B cell (primary cell): ENCODE results near the gene SDR39U1. TPM values are rescaled to one million over a fixed set of nuclear protein-coding genes. Genes with fewer than 3 reads are reported as not detected.

Source experiments
- ATAC-seq: fragments of 200-7000 bp; cut with Tn5 transposase; one replicate; pipeline ENCODE4 v1.10.0; 2021; ENCODE audit warnings: low read depth, mild to moderate bottlenecking, moderate number of reproducible peaks, moderate library complexity
- CTCF ChIA-PET: fragments of 350-600 bp; sonication (Branson Sonifier 250); formaldehyde crosslinking; loops from one replicate; lab custom pipeline; 2021; ENCODE audit warnings: antibody characterized with exemption, inconsistent platforms; lab: Charles Lee
- POLR2A ChIA-PET: fragments of 350-600 bp; sonication (Branson Sonifier 250); formaldehyde crosslinking; loops from one replicate; lab custom pipeline; 2021; ENCODE audit warnings: antibody characterized with exemption; lab: Charles Lee
- DNase-seq: peaks from one replicate; pipeline ENCODE4 v3.0.0; 2013
- H2AFZ ChIP-seq: 2 replicates; pipeline ENCODE4 v1.6.1; 2012; ENCODE audit warnings: mild to moderate bottlenecking, low read depth, low read length; ENCODE audit not compliant: insufficient read depth, poor library complexity, severe bottlenecking
- H3K27ac ChIP-seq, 2 donors: 1 replicate in 1 of 2; 2 replicates in 1 of 2; pipeline ENCODE4 v1.5.1; 2012 to 2013; ENCODE audit warnings: low read length in 2 of 2, mild to moderate bottlenecking in 2 of 2, moderate library complexity in 1 of 2
- H3K27me3 ChIP-seq, 4 experiments: fragments of 200-600 bp in 1 of 4; sonication (generic) in 1 of 4; replicated peaks in 1 of 4; 1 replicate in 2 of 4; 2 replicates in 2 of 4; pipeline versions ENCODE4 v1.6.1 to v1.7.0; 2013 to 2016; ENCODE audit warnings: low read length in 3 of 4, mild to moderate bottlenecking in 2 of 4, mixed read lengths in 1 of 4, moderate library complexity in 1 of 4; ENCODE audit not compliant: insufficient read depth in 4 of 4, control insufficient read depth in 3 of 4; ENCODE audit errors: control extremely low read depth in 1 of 4
- H3K36me3 ChIP-seq, 2 experiments: replicated peaks in 1 of 2; 1 replicate in 1 of 2; 2 replicates in 1 of 2; pipeline versions ENCODE4 v1.6.1 to v1.7.1; 2013; ENCODE audit warnings: low read length in 1 of 2; ENCODE audit not compliant: insufficient read depth in 2 of 2, control insufficient read depth in 1 of 2; ENCODE audit errors: control extremely low read depth in 1 of 2, extremely low read depth in 1 of 2
- H3K4me1 ChIP-seq, 2 donors: fragments of 200-600 bp in 1 of 2; sonication (generic) in 1 of 2; 1 replicate in 1 of 2; 2 replicates in 1 of 2; pipeline versions ENCODE4 v1.5.1 to v1.6.1; 2013 to 2017; ENCODE audit warnings: low read length in 2 of 2; ENCODE audit not compliant: control insufficient read depth in 2 of 2, insufficient read depth in 2 of 2
- H3K4me2 ChIP-seq: replicated peaks from 2 replicates; pipeline ENCODE3; 2012; ENCODE audit warnings: mild to moderate bottlenecking, low read depth, low read length; ENCODE audit not compliant: poor library complexity, severe bottlenecking
- H3K4me3 ChIP-seq, 5 experiments: fragments of 200-600 bp in 1 of 5; sonication (generic) in 1 of 5; 1 replicate in 3 of 5; 2 replicates in 2 of 5; pipeline versions ENCODE4 v1.5.1 to v1.7.0; 2011 to 2016; ENCODE audit warnings: low read length in 4 of 5, mild to moderate bottlenecking in 4 of 5, low read depth in 2 of 5, control low read depth in 1 of 5, moderate library complexity in 1 of 5; ENCODE audit not compliant: insufficient read depth in 1 of 5; ENCODE audit errors: control extremely low read depth in 1 of 5, extremely low read depth in 1 of 5
- H3K79me2 ChIP-seq: fragments of 200-600 bp; sonication (generic); one replicate; pipeline ENCODE4 v1.6.0; 2016; ENCODE audit warnings: low read length; ENCODE audit not compliant: control insufficient read depth, insufficient read depth
- H3K9ac ChIP-seq: fragments of 200-600 bp; sonication (generic); 2 replicates; pipeline ENCODE4 v1.6.1; 2017; ENCODE audit warnings: mild to moderate bottlenecking, low read length, moderate library complexity
- H3K9me3 ChIP-seq, 3 donors: one replicate each; pipeline versions ENCODE4 v1.6.1 to v1.7.1; 2013; ENCODE audit warnings: low read length in 2 of 3; ENCODE audit not compliant: control insufficient read depth in 2 of 3, insufficient read depth in 1 of 3; ENCODE audit errors: control extremely low read depth in 1 of 3
- H4K20me1 ChIP-seq: 2 replicates; pipeline ENCODE4 v1.6.0; 2012; ENCODE audit warnings: mild to moderate bottlenecking, low read length; ENCODE audit not compliant: insufficient read depth, control insufficient read depth, poor library complexity, severe bottlenecking
- H3K27ac Mint-ChIP-seq: one replicate; pipeline ENCODE4 v1.8.0; 2021; ENCODE audit warnings: mixed read lengths
- H3K27me3 Mint-ChIP-seq: one replicate; pipeline ENCODE4 v1.8.0; 2021; ENCODE audit warnings: mixed read lengths
- H3K4me1 Mint-ChIP-seq: one replicate; pipeline ENCODE4 v1.8.0; 2021; ENCODE audit warnings: mixed read lengths
- H3K4me3 Mint-ChIP-seq: one replicate; pipeline ENCODE4 v1.8.0; 2021; ENCODE audit warnings: mixed read lengths
- H3K9me3 Mint-ChIP-seq: one replicate; pipeline ENCODE4 v1.8.0; 2022; ENCODE audit warnings: mixed read lengths; ENCODE audit not compliant: insufficient read depth
- CTCF ChIP-seq: fragments of 200-600 bp; IDR thresholded peaks from one replicate; pipeline ENCODE4 v1.8.0; 2022; ENCODE audit warnings: antibody characterized with exemption, mild to moderate bottlenecking
- EZH2 ChIP-seq: IDR thresholded peaks from 2 replicates; pipeline ENCODE4 v1.6.1; 2012; ENCODE audit warnings: borderline replicate concordance, low read depth, mild to moderate bottlenecking, moderate library complexity, low read length; ENCODE audit not compliant: insufficient read depth, poor library complexity, severe bottlenecking
- WGBS: methylation state at CpG from one replicate; pipeline ENCODE4 v1.1.5; 2013; ENCODE audit warnings: missing lambda C conversion rate; ENCODE audit not compliant: insufficient coverage; 5-methylcytosine and 5-hydroxymethylcytosine counted together
- intact Hi-C: fragments of 100-400 bp; cut with micrococcal nuclease; formaldehyde crosslinking; loops from one replicate; pipeline ENCODE4 v1.10.0; 2022
- polyA plus RNA-seq: library from polyadenylated mRNA; depleted of rRNA; stranded (reverse); fragments of >200 nt; gene quantifications from 2 replicates; pipeline ENCODE4 v1.2.3, GENCODE V29; 2012
- total RNA-seq, 2 donors: library from RNA; stranded (reverse); fragments of 120-200 nt in 1 of 2; gene quantifications; 1 replicate in 1 of 2; 2 replicates in 1 of 2; pipeline versions ENCODE4 v1.2.3 to v1.2.4, GENCODE V29; 2013 to 2022

The SDR39U1 gene
- total and polyA plus RNA-seq, 2 donors (not counting 1 experiment from before 2014, with no cell fraction given): 126 to 247 TPM

DNA sequence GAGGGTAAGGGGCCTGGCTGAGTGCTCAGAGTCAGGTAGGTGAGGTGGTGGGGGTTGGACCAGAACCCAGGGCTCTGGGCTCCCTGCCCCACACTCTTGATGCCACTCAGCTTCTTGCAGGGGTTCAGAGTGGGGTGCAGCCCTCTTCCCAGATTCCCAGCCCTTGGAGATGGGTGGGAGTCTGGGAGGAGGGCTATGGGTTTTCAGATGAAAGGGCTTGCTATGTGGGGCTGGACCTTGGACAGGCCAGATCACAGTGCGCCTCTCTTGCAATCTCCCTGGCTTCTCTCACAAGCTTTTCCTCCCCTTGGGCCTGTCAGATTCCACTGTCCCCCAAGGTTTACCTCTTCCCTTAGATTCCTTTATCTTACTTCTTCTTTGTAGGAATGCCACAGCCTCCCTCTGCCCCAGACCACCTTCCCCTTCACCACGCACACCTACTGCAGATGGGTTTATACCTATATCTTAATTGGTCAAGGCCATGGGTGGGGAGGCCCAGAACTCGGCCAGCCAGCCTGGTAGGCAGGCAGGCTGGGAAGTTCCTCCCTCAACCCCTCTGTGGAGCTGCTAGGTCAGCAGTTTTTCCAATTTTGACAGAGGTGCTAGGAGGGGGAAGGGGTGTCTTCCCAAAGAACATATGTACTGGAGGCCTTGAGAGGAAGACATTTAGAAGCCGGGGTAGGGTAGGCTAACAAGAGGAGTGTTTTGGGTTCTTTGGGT lies 42.4 kb downstream of the SDR39U1 start:
- peaks cover 36% of the 10 kb centered on the region for H3K27me3 Mint-ChIP-seq
- Histone ChIP-seq H2AFZ (peak overlapping the region; percentile 81), H3K27me3 (peaks cover 0 to 24% (median 3%) of the 10 kb centered on the region in 4 experiments), H3K9me3 (no peaks in the 10 kb centered on the region), H3K4me2 (no peak overlapping the region), H3K27ac (no peak overlapping the region), H3K36me3 (no peaks in the 10 kb centered on the region), H3K79me2 (no peaks in the 10 kb centered on the region), H3K9ac (no peak overlapping the region), H3K4me1 (peaks cover 9 to 12% of the 10 kb centered on the region in 2 donors), H3K4me3 (no peak overlapping the region), H4K20me1 (no peaks in the 10 kb centered on the region)
- CTCF ChIA-PET: interaction anchor here (1.1 to 1.8 kb wide), 5 partner anchors 10 to 67 kb away, joined by 3 to 6 read pairs (median 5); no protein-coding TSS in a partner anchor
- no peaks in the 10 kb centered on the region for H3K9me3 Mint-ChIP-seq
- intact Hi-C loops: loop anchor here (2.0 kb wide), 1 partner anchor 59 kb away; no protein-coding TSS in a partner anchor
- TF ChIP-seq CTCF: no peak
- TF ChIP-seq EZH2: no peak
- DNase-seq (no peak), ATAC-seq (no peak)
- no CpG with 5 or more reads among the region's 4 CpGs for WGBS
- peaks cover 11% of the 10 kb centered on the region for H3K4me1 Mint-ChIP-seq
- no peak overlapping the region for H3K27ac Mint-ChIP-seq
- peak overlapping the region; percentile 75 for H3K4me3 Mint-ChIP-seq
- POLR2A ChIA-PET: no interaction called here

GRCh38 chr14:24399447-24399822 lies 43.1 kb downstream of the SDR39U1 start:
- Histone ChIP-seq H3K4me1 (peaks cover 9 to 12% of the 10 kb centered on the region in 2 donors), H4K20me1 (no peaks in the 10 kb centered on the region), H3K4me3 (peak overlapping the region in 4 of 5 experiments; percentile 26 to 56 (median 52)), H3K9ac (peak overlapping the region; percentile 62), H3K79me2 (no peaks in the 10 kb centered on the region), H3K9me3 (no peaks in the 10 kb centered on the region), H3K27me3 (peaks cover 0 to 18% (median 1%) of the 10 kb centered on the region in 4 experiments), H3K36me3 (no peaks in the 10 kb centered on the region), H3K4me2 (peak overlapping the region; percentile 94), H3K27ac (no peak overlapping the region), H2AFZ (peak overlapping the region; percentile 81)
- intact Hi-C loops: loop anchor here (2.0 kb wide), 1 partner anchor 59 kb away; no protein-coding TSS in a partner anchor
- no peak for ATAC-seq
- H3K27ac Mint-ChIP-seq: no peak overlapping the region
- ChIA-PET POLR2A (interaction anchor here (1.0 to 1.4 kb wide), 2 partner anchors 10 to 33 kb away, joined by 6 read pairs; no protein-coding TSS in a partner anchor), CTCF (interaction anchor here (1.1 to 2.0 kb wide), 4 partner anchors 9 to 66 kb away, joined by 5 to 6 read pairs (median 6); no protein-coding TSS in a partner anchor)
- peaks cover 31% of the 10 kb centered on the region for H3K27me3 Mint-ChIP-seq
- H3K4me1 Mint-ChIP-seq: peaks cover 11% of the 10 kb centered on the region
- DNase-seq: no peak
- WGBS: 28% methylated on average over 8 of the region's 8 CpGs
- H3K4me3 Mint-ChIP-seq: peak overlapping the region; percentile 75
- TF ChIP-seq CTCF (no peak), EZH2 (no peak)
- no peaks in the 10 kb centered on the region for H3K9me3 Mint-ChIP-seq
